ENCODE data around the gene GNLY. TPM values are rescaled to one million over a fixed set of nuclear protein-coding genes. Genes with fewer than 3 reads are reported as not detected.
"Not testable (repeated sequence)": the region's sequence is repeated elsewhere in the genome, so short reads cannot be mapped to it uniquely, and the experiment has no call there.

GNLY gene
- total and polyA plus RNA-seq, 2 donors (not counting 3 experiments of a cell fraction or from before 2014, with no cell fraction given): not detected

- H3K27me3 ChIP-seq (ENCODE audit: control insufficient read depth in 2 of 2, insufficient read depth in 2 of 2, low read length in 2 of 2); dilution Hi-C loops (cut with MboI; ENCODE audit: extremely low pct_ligation_motif_present, low sequenced_read_pairs); H3K79me2 ChIP-seq (ENCODE audit: control insufficient read depth, insufficient read depth, low read length); H3K4me2 ChIP-seq (ENCODE audit: insufficient read depth, low read length); BruUV-seq (replicated peaks); H3K36me3 ChIP-seq (ENCODE audit: control insufficient read depth in 2 of 2, extremely low read depth in 1 of 2, insufficient read depth in 2 of 2, low read length in 2 of 2); intact Hi-C loops (cut with micrococcal nuclease); POLR2A ChIA-PET; H3K4me1 ChIP-seq (ENCODE audit: control insufficient read depth, extremely low read depth, insufficient read depth, low read length); H3K4me3 ChIP-seq (replicated peaks in 1 of 3; ENCODE audit: insufficient read depth in 1 of 3, low read depth in 1 of 3, low read length in 3 of 3); H3K9me1 ChIP-seq (replicated peaks; ENCODE audit: control insufficient read depth, extremely low read depth, insufficient read depth, low read length); H3K27ac ChIP-seq (ENCODE audit: insufficient read depth, low read depth, low read length); H3K9me3 ChIP-seq (replicated peaks; ENCODE audit: control insufficient read depth, insufficient read depth, low read length); H4K20me1 ChIP-seq (replicated peaks; ENCODE audit: control insufficient read depth, extremely low read depth, insufficient read depth, low read length); FAIRE-seq; H3K9ac ChIP-seq (replicated peaks; ENCODE audit: extremely low read depth, insufficient read depth, low read length); H2AFZ ChIP-seq (ENCODE audit: low read depth, low read length); DNase-seq (ENCODE audit: low read depth, low spot score): not testable (repeated sequence)
- CTCF ChIA-PET: interaction anchor here (1.0 kb wide), 1 partner anchor 38 kb away, joined by 3 read pairs; no protein-coding TSS in a partner anchor
Measured at GRCh38 chr2:85670416-85670815, 23.7 kb upstream of the GNLY start.

GRCh38 chr2:85672456-85672855, 21.7 kb upstream of the GNLY start:
- intact Hi-C loops (cut with micrococcal nuclease): no loop called here
- DNase-seq (ENCODE audit: low read depth, low spot score) (no peak), FAIRE-seq (no peak)
- dilution Hi-C loops (cut with MboI; ENCODE audit: extremely low pct_ligation_motif_present, low sequenced_read_pairs): no loop called here
- no peaks in the 10 kb centered on the region for H3K9me3 ChIP-seq (replicated peaks; ENCODE audit: control insufficient read depth, insufficient read depth, low read length)
- TF ChIP-seq POLR2AphosphoS5 (IDR thresholded peaks at IDR 0.05; ENCODE audit: insufficient read depth, low read depth, low read length) (no peak), JUN (IDR thresholded peaks at IDR 0.05; ENCODE audit: borderline replicate concordance, insufficient read depth, insufficient read length, low read depth) (no peak), POLR2A (IDR thresholded peaks at IDR 0.05; ENCODE audit: low read depth, low read length) (no peak), FOS (IDR thresholded peaks at IDR 0.05; ENCODE audit: borderline replicate concordance, insufficient read depth, low read length) (no peak)
- CTCF ChIA-PET: no interaction called here
- H3K9me1 ChIP-seq (replicated peaks; ENCODE audit: control insufficient read depth, extremely low read depth, insufficient read depth, low read length): no peaks in the 10 kb centered on the region
- no peaks in the 10 kb centered on the region for H3K4me1 ChIP-seq (ENCODE audit: control insufficient read depth, extremely low read depth, insufficient read depth, low read length)
- no peaks in the 10 kb centered on the region for H3K27me3 ChIP-seq (ENCODE audit: control insufficient read depth in 2 of 2, insufficient read depth in 2 of 2, low read length in 2 of 2)
- H4K20me1 ChIP-seq (replicated peaks; ENCODE audit: control insufficient read depth, extremely low read depth, insufficient read depth, low read length): no peaks in the 10 kb centered on the region
- POLR2A ChIA-PET: no interaction called here
- H3K4me2 ChIP-seq (ENCODE audit: insufficient read depth, low read length): no peak overlapping the region
- no peak overlapping the region for H3K27ac ChIP-seq (ENCODE audit: insufficient read depth, low read depth, low read length)
- no peak overlapping the region for H2AFZ ChIP-seq (ENCODE audit: low read depth, low read length)
- H3K79me2 ChIP-seq (ENCODE audit: control insufficient read depth, insufficient read depth, low read length): no peaks in the 10 kb centered on the region
- no peak overlapping the region for H3K9ac ChIP-seq (replicated peaks; ENCODE audit: extremely low read depth, insufficient read depth, low read length)
- BruUV-seq (replicated peaks): no TSS peak
- no peaks in the 10 kb centered on the region for H3K36me3 ChIP-seq (ENCODE audit: control insufficient read depth in 2 of 2, extremely low read depth in 1 of 2, insufficient read depth in 2 of 2, low read length in 2 of 2)
- H3K4me3 ChIP-seq (replicated peaks in 1 of 3; ENCODE audit: insufficient read depth in 1 of 3, low read depth in 1 of 3, low read length in 3 of 3): no peak overlapping the region

Measured in endothelial cell of umbilical vein (primary cell).